GM21825 (cell line): ENCODE data around the gene TPX2.

Source experiments
- ATAC-seq: cut with Tn5 transposase; IDR thresholded peaks from one replicate; pipeline ENCODE4 v1.9.1; 2021; ENCODE audit warnings: mild to moderate bottlenecking, moderate library complexity; ENCODE audit not compliant: unreplicated experiment

Gene TPX2

GRCh38 chr20:31738729-31739549 is at the start of gene TPX2:
Gene TPX2, plus strand, starts transcription at chr20:31739290. Its CDS starts 18,187 bp downstream, at chr20:31757477.
- ATAC-seq: peak; percentile 97

GRCh38 chr20:31690124-31690666 is 48.9 kb upstream of the TPX2 start:
- ATAC-seq: no peak

GRCh38 chr20:31691646-31692275 is 47.3 kb upstream of the TPX2 start:
- ATAC-seq: no peak

DNA sequence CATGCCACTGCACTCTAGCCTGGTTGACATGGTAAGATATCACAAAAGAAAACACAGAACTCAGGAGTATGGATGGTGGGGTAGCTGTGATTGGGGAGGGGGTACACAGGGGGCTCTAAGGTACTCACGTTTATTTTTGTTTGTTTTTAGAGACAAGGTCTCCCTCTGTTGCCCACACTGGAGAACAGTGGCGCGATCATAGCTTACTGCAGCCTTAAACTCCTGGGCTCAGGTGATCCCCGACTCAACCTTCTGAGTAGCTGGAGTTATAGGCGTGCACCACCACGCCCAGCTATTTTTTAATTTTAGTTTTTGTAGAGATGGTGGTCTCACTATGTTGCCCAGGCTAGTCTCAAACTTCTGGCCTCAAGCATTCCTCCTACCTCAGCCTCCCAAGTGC is 45.7 kb upstream of the TPX2 start:
- ATAC-seq: no peak

- no peak for ATAC-seq
These were observed 45.0 kb upstream of the TPX2 start for GRCh38 chr20:31693987-31694661.

GRCh38 chr20:31694842-31695593 is 44.1 kb upstream of the TPX2 start:
- no peak for ATAC-seq

GRCh38 chr20:31695849-31696804 is 43.0 kb upstream of the TPX2 start:
- ATAC-seq: no peak

DNA sequence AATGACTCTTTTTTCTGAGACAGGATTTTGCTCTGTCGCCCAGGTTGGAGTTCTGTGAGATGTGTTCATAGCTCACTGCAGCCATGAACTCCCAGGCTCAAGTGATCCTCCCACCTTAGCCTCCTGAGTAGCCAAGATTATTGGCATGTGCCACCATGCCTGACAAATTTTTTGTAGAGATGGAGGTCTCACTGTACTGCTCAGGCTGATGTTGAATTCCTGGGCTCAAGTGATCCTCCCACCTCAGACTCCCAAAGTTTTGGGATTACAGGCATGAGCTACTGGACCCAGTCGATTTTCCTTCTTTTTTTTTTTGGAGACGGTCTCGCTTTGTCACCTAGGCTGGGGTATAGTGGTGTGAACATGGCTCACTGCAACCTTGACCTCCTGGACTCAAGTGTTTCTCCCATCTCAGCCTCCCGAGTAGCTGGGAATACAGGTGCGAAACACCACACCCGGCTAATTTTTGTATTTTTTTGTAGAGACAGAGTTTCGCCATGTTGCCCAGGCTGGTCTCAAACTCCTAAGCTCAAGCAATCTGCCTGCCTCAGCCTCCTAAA is 40.8 kb upstream of the TPX2 start:
- ATAC-seq: no peak

DNA sequence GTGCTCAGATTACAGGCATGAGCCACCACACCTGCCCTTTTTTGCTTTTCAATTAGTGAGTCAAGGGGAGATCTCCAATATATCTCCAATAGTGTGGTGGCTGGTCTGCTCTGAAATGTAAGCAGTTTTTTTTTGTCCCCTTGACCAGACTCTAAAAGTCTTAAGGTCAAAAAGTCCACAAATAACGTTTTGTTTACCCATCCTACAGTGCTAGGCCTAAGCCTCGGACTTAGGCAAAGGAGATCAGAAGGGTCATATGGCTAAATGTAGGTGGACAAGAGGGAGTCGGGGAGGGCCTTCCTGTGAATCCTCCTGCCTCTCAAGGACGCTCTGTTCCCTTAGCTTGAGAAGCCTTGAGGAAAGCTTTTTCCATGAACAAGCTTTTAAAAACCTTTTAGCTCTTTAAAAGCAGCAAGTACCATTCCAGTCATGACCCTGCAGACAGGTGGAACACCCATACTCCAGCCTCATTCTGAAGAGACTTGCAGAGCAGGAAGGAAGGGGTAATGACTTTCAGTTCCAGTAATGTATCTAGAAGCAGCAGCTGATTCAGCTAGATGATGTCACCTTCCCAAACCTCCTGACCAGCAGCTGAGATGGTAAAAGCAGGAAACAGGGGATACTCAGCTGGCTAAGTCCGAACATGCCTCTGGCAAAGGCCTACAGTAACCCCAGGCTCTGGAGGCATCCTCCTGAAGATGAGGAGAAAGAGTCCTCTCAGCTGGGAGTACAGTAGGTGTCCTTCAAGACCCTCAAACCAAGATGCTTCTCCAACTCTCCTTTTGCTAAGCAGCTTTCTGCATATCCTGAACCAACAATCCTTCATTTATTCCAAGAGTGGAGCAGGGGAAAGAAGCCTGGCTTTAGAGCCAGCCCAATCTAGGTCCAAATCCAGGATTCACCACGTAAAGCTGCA is 40.0 kb upstream of the TPX2 start:
- ATAC-seq: peak; percentile 91

- ATAC-seq: no peak
These were observed 39.0 kb upstream of the TPX2 start for GRCh38 chr20:31699801-31700728.

DNA sequence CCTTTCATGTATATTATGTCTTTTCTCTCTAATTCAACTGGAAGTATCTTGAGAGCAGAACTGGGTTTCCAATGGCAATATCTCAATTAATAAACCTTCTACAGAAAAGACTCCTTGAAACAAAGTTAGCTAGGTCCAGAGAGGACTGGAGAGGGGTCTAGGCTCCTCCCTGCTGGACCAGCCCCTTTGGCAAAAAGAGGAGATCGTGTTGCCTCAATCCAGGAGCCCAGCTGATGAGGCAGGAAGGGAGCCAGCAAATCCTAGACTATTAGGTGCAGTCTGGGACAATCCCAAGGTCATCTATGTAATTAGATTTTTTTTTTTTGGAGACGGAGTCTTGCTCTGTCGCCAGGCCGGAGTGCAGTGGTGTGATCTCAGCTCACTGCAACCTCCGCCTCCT is 38.3 kb upstream of the TPX2 start:
- no peak for ATAC-seq

DNA sequence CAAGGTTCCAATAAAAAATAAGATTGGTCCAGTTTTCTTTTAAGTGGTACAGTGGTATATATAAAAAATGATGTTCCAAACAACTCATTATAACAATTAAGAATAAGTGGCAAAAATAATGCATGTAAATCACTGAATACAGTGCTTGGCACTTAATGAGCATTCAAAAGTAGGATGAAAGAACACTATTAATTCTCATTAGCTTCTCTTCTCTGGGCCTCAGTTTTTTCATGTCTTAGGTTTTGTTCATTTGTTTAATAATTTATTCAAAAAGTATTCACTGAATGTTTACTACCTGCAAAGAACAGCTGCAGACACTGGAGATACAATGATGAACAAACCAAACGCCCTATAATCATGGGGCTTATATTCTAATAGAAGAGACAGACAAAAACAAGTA is 37.5 kb upstream of the TPX2 start:
- no peak for ATAC-seq

DNA sequence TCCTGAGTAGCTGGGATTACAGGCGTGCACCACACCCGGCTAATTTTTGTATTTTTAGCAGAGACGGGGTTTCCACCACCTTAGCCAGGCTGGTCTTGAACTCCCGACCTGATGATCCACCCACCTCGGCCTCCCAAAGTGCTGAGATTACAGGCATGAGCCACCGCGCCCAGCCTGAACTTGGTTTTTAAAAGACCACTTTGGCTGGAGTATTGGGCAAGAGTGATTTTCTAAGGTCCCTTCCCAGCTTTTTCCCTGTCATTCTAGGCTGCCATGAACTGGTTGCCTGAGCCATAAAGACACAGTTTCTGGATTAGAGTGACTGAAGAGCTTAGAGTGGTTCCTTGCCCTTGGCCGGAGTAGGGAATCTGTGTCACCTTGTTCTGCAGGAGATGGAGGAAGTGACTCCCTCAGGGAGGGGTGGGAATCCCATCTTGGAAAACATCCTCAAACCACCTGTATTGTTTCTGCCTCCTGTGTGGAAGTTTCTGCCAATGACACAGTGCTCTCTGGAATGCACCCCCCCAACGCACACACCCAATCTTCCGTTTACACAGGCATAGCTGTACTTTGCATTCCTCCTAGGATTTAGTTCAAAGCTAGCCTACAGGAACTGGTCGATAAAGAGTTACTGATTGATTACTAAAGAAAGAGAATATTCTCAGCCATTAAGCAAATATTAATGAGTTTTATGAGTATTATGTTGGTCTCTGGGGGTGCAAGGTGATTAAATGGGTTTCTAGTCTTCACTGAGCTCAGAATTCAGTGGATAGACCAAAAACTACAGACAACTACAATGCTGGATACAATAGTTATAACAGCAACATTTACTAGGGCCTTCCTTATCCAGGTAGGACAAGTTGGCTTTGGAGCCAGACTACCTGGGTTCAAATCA is 34.6 kb upstream of the TPX2 start:
- no peak for ATAC-seq

DNA sequence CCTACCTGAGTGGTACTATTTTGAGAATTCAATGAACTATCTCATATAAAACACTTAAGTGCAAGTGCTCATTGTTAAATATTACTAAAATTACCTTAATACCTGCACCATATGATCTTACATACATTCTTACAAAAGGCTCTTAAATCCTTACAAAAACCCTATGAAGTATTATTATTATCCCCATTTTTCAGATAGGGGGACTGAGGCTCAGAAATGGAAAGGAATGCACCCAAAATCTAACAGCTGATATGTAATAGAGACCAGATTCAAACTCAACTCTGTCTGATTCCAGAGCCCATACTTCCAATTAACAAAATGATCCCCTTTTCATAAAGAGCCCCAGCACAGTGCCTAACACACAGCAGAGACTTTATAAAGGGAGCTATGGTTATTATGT is 33.9 kb upstream of the TPX2 start:
- no peak for ATAC-seq

- ATAC-seq: peak; percentile 82
These were observed 33.2 kb upstream of the TPX2 start for GRCh38 chr20:31705598-31706597.
